CD14-positive monocyte (primary cell): ENCODE measurements around the gene PLOD1. TPM values are rescaled to one million over a fixed set of nuclear protein-coding genes. Genes with fewer than 3 reads are reported as not detected.

Experiments
- DNase-seq, 3 donors: peaks; one replicate each; pipeline ENCODE4 v3.0.0-alpha.2; 2011 to 2022
- H2AFZ ChIP-seq: 2 replicates; pipeline ENCODE4 v1.6.0; 2012; ENCODE audit warnings: mild to moderate bottlenecking, low read depth, low read length, inconsistent platforms; ENCODE audit not compliant: insufficient read depth, poor library complexity, severe bottlenecking
- H3K27ac ChIP-seq, 2 donors: 1 replicate in 1 of 2; 2 replicates in 1 of 2; pipeline ENCODE4 v1.5.1; 2012 to 2013; ENCODE audit warnings: low read length in 2 of 2, control low read depth in 1 of 2, inconsistent platforms in 1 of 2, low read depth in 1 of 2, mild to moderate bottlenecking in 1 of 2
- H3K27me3 ChIP-seq, 2 donors: one replicate each; pipeline versions ENCODE4 v1.6.0 to v1.6.1; 2011 to 2013; ENCODE audit warnings: low read length in 2 of 2; ENCODE audit not compliant: control insufficient read depth in 2 of 2, insufficient read depth in 2 of 2
- H3K36me3 ChIP-seq, 2 donors: replicated peaks in 1 of 2; 1 replicate in 1 of 2; 2 replicates in 1 of 2; pipeline versions ENCODE4 v1.5.1 to v1.6.1; 2012 to 2013; ENCODE audit warnings: low read length in 2 of 2, control low read depth in 1 of 2, inconsistent platforms in 1 of 2, mild to moderate bottlenecking in 1 of 2; ENCODE audit not compliant: insufficient read depth in 2 of 2, control insufficient read depth in 1 of 2
- H3K4me1 ChIP-seq, 2 donors: 1 replicate in 1 of 2; 2 replicates in 1 of 2; pipeline versions ENCODE4 v1.5.1 to v1.6.1; 2012 to 2013; ENCODE audit warnings: low read length in 2 of 2, control low read depth in 1 of 2, inconsistent platforms in 1 of 2, mild to moderate bottlenecking in 1 of 2, moderate library complexity in 1 of 2; ENCODE audit not compliant: insufficient read depth in 2 of 2, control insufficient read depth in 1 of 2
- H3K4me2 ChIP-seq: replicated peaks from 2 replicates; pipeline ENCODE3; 2012; ENCODE audit warnings: low read length, moderate library complexity, mild to moderate bottlenecking; ENCODE audit not compliant: poor library complexity, severe bottlenecking; ENCODE audit errors: extremely low read depth
- H3K4me3 ChIP-seq, 3 experiments: fragments of 200-600 bp in 1 of 3; sonication (generic) in 1 of 3; replicated peaks in 1 of 3; 1 replicate in 2 of 3; 2 replicates in 1 of 3; pipeline ENCODE4 v1.5.1; 2011 to 2013; ENCODE audit warnings: low read length in 3 of 3, mild to moderate bottlenecking in 3 of 3, control low read depth in 2 of 3, low read depth in 2 of 3, inconsistent platforms in 1 of 3, moderate library complexity in 1 of 3
- H3K79me2 ChIP-seq: 2 replicates; pipeline ENCODE4 v1.6.0; 2012; ENCODE audit warnings: mild to moderate bottlenecking, control low read depth, inconsistent platforms, low read length, moderate library complexity; ENCODE audit not compliant: insufficient read depth
- H3K9ac ChIP-seq: 2 replicates; pipeline ENCODE4 v1.6.0; 2017; ENCODE audit warnings: low read length, mild to moderate bottlenecking; ENCODE audit not compliant: insufficient read depth, poor library complexity, severe bottlenecking
- H3K9me3 ChIP-seq, 2 donors: replicated peaks in 1 of 2; 1 replicate in 1 of 2; 2 replicates in 1 of 2; pipeline versions ENCODE4 v1.5.1 to v1.6.1; 2012 to 2013; ENCODE audit warnings: low read length in 2 of 2, control low read depth in 1 of 2; ENCODE audit not compliant: control insufficient read depth in 1 of 2, insufficient read depth in 1 of 2
- H4K20me1 ChIP-seq: 2 replicates; pipeline ENCODE4 v1.6.0; 2012; ENCODE audit warnings: mild to moderate bottlenecking, low read length, control low read depth, moderate library complexity; ENCODE audit not compliant: insufficient read depth
- H3K27ac Mint-ChIP-seq, 7 donors: one replicate each; pipeline ENCODE4 v1.8.0; 2020; ENCODE audit warnings: mild to moderate bottlenecking in 7 of 7, mixed read lengths in 7 of 7, moderate library complexity in 6 of 7, inconsistent platforms in 2 of 7
- H3K27me3 Mint-ChIP-seq, 3 donors: one replicate each; pipeline ENCODE4 v1.8.0; 2021 to 2022; ENCODE audit warnings: low read depth in 3 of 3, mild to moderate bottlenecking in 3 of 3, mixed read lengths in 3 of 3, moderate library complexity in 3 of 3, inconsistent platforms in 1 of 3
- H3K36me3 Mint-ChIP-seq, 2 donors: one replicate each; pipeline ENCODE4 v1.8.0; 2020; ENCODE audit warnings: mixed read lengths in 2 of 2, inconsistent platforms in 1 of 2, mild to moderate bottlenecking in 1 of 2
- H3K4me1 Mint-ChIP-seq: one replicate; pipeline ENCODE4 v1.8.0; 2020; ENCODE audit warnings: mild to moderate bottlenecking, mixed read lengths
- H3K4me3 Mint-ChIP-seq, 2 donors: one replicate each; pipeline ENCODE4 v1.8.0; 2020; ENCODE audit warnings: mild to moderate bottlenecking in 2 of 2, mixed read lengths in 2 of 2, moderate library complexity in 1 of 2
- H3K9me3 Mint-ChIP-seq, 7 donors: one replicate each; pipeline ENCODE4 v1.8.0; 2020 to 2022; ENCODE audit warnings: mixed read lengths in 7 of 7, mild to moderate bottlenecking in 6 of 7, moderate library complexity in 6 of 7, inconsistent platforms in 2 of 7
- WGBS: methylation state at CpG from one replicate; pipeline ENCODE4 v1.1.5; 2013; ENCODE audit warnings: missing lambda C conversion rate; ENCODE audit not compliant: insufficient coverage; 5-methylcytosine and 5-hydroxymethylcytosine counted together
- intact Hi-C, 2 donors: fragments of 100-400 bp; cut with micrococcal nuclease; formaldehyde crosslinking; loops; one replicate each; pipeline versions ENCODE4 v1.15.0 to v1.15.1; 2023
- polyA plus RNA-seq, 3 donors: library from polyadenylated mRNA; depleted of rRNA in 1 of 3; unstranded in 2 of 3; stranded (reverse) in 1 of 3; fragments of 300-500 nt in 2 of 3; fragments of >200 nt in 1 of 3; fragmentation: Illumina TruSeq in 2 of 3; gene quantifications; 1 replicate in 2 of 3; 2 replicates in 1 of 3; pipeline ENCODE4 v1.2.3, GENCODE V29; 2012 to 2021
- TF ChIP-seq, protein P1 (sequence below): fragments of 200-600 bp; IDR thresholded peaks from one replicate; pipeline ENCODE4 v1.8.0; 2022; ENCODE audit warnings: antibody characterized with exemption, mild to moderate bottlenecking

PLOD1 gene
- polyA plus RNA-seq, 3 donors, result 44.5 to 53.4 (median 53.1) TPM

DNA sequence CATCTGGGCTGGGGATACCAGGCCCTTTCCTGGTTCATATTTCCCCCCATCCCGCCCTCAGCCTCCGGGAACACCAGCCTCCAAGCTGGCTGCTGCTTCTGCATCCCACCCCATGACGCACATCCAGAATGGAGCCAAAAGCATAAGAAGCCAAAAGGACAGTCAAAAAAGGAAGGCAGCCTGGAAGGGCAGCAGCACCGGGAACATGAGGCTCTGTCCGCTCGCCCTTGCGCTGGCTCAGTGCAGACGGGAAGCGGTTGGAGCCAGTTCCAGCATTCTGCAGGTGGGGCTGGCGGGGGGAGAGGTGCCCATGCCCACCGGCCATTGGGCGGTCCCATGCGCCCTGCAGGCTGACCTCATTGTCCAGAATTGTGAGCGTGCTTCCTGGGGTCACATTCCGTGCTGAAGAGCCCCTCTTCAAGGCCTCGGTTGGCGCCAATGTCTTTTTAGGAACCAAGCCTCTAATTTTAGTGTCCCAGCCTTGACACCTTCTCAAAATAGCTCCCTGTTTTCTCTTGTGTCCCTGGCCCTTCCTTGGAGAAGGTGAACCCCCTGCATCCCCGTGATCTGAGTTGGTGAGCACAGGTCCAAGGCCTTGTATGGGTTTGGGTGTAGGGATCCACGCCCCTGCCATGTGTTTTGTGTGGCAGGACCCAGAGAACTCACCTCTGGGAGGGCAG is 47.4 kb upstream of the PLOD1 start:
- H3K9ac ChIP-seq, result no peak overlapping the region
- no peak overlapping the region for H3K4me3 ChIP-seq
- 97% methylated on average over 16 of the region's 19 CpGs for WGBS
- intact Hi-C loops, result no loop called here
- no peaks in the 10 kb centered on the region for H3K27me3 ChIP-seq
- TF ChIP-seq, protein P1, sequence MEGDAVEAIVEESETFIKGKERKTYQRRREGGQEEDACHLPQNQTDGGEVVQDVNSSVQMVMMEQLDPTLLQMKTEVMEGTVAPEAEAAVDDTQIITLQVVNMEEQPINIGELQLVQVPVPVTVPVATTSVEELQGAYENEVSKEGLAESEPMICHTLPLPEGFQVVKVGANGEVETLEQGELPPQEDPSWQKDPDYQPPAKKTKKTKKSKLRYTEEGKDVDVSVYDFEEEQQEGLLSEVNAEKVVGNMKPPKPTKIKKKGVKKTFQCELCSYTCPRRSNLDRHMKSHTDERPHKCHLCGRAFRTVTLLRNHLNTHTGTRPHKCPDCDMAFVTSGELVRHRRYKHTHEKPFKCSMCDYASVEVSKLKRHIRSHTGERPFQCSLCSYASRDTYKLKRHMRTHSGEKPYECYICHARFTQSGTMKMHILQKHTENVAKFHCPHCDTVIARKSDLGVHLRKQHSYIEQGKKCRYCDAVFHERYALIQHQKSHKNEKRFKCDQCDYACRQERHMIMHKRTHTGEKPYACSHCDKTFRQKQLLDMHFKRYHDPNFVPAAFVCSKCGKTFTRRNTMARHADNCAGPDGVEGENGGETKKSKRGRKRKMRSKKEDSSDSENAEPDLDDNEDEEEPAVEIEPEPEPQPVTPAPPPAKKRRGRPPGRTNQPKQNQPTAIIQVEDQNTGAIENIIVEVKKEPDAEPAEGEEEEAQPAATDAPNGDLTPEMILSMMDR, result no peak
- H3K27me3 Mint-ChIP-seq, result peaks cover 0 to 2% (median 2%) of the 10 kb centered on the region in 3 donors
- H3K27ac Mint-ChIP-seq, result no peak overlapping the region
- H3K9me3 Mint-ChIP-seq, result peaks cover 0 to 2% (median 0%) of the 10 kb centered on the region in 7 donors
- no peak overlapping the region for H2AFZ ChIP-seq
- peaks cover 0 to 7% of the 10 kb centered on the region in 2 donors for H3K4me1 ChIP-seq
- no peaks in the 10 kb centered on the region for H3K36me3 ChIP-seq
- no peak overlapping the region for H3K4me2 ChIP-seq
- no peaks in the 10 kb centered on the region for H3K9me3 ChIP-seq
- peaks cover 7% of the 10 kb centered on the region for H3K4me1 Mint-ChIP-seq
- DNase-seq, result no peak
- H3K36me3 Mint-ChIP-seq, result no peaks in the 10 kb centered on the region
- no peaks in the 10 kb centered on the region for H3K79me2 ChIP-seq
- no peak overlapping the region for H3K27ac ChIP-seq
- H4K20me1 ChIP-seq, result no peaks in the 10 kb centered on the region
- no peak overlapping the region for H3K4me3 Mint-ChIP-seq

DNA sequence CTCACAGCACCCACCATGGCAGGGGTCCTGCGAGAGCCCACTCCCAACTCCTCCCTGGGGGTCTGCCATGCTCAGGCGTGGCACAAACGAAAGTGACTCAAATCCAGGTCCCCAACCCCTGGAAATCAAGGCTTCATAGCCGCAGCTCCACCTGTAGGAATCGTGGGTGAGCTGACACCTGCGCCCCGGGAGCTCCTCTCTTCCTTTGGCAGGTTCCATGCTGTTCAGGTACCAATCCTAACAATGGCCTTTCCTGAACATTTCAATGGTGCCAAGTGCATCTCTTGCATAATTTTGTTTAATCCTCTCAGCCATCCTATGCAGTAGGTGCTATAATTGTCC is 46.9 kb upstream of the PLOD1 start:
- H3K9me3 ChIP-seq, result no peaks in the 10 kb centered on the region
- no peaks in the 10 kb centered on the region for H3K79me2 ChIP-seq
- H3K4me1 Mint-ChIP-seq, result peaks cover 7% of the 10 kb centered on the region
- no peak overlapping the region for H3K4me2 ChIP-seq
- H3K4me3 ChIP-seq, result no peak overlapping the region
- H3K4me1 ChIP-seq, result peaks cover 0 to 6% of the 10 kb centered on the region in 2 donors
- no peaks in the 10 kb centered on the region for H3K36me3 Mint-ChIP-seq
- H3K36me3 ChIP-seq, result no peaks in the 10 kb centered on the region
- H3K9ac ChIP-seq, result no peak overlapping the region
- no peak overlapping the region for H2AFZ ChIP-seq
- H3K27me3 Mint-ChIP-seq, result peaks cover 0 to 2% (median 2%) of the 10 kb centered on the region in 3 donors
- H3K27ac ChIP-seq, result no peak overlapping the region
- no peak for DNase-seq
- no peaks in the 10 kb centered on the region for H4K20me1 ChIP-seq
- TF ChIP-seq, protein P1, result no peak
- no peaks in the 10 kb centered on the region for H3K27me3 ChIP-seq
- peaks cover 0 to 2% (median 0%) of the 10 kb centered on the region in 7 donors for H3K9me3 Mint-ChIP-seq
- intact Hi-C loops, result no loop called here
- H3K4me3 Mint-ChIP-seq, result no peak overlapping the region
- 89% methylated on average over 7 of the region's 7 CpGs for whole genome bisulfite sequencing
- no peak overlapping the region for H3K27ac Mint-ChIP-seq
